HepG2 (cell line): ENCODE results near the gene PSMC5. TPM values are rescaled to one million over a fixed set of nuclear protein-coding genes. Genes with fewer than 3 reads are reported as not detected.

Experiments used
- ATF7-NPFF ChIP-seq: sonication (generic); formaldehyde crosslinking; IDR thresholded peaks from 2 replicates; pipeline ENCODE4 v1.8.1; 2023; ENCODE audit warnings: mild to moderate bottlenecking, low read depth, missing genetic modification reagents, moderate library complexity
- ISL2 ChIP-seq: sonication (generic); formaldehyde crosslinking; IDR thresholded peaks from 2 replicates; pipeline ENCODE4 v1.5.0; 2020; ENCODE audit warnings: missing genetic modification reagents
- PHF20 ChIP-seq: sonication (generic); formaldehyde crosslinking; IDR thresholded peaks from 2 replicates; pipeline ENCODE4 v1.5.0; 2020; ENCODE audit warnings: mild to moderate bottlenecking, missing genetic modification reagents
- SMAD9 ChIP-seq: sonication (generic); formaldehyde crosslinking; IDR thresholded peaks from 2 replicates; pipeline ENCODE4 v1.5.1; 2020; ENCODE audit warnings: mild to moderate bottlenecking, missing genetic modification reagents
- SOX6 ChIP-seq, 2 experiments: fragments of 450-650 bp in 1 of 2; sonication (generic) in 1 of 2; formaldehyde crosslinking in 1 of 2; IDR thresholded peaks; 2 replicates each; pipeline versions ENCODE4 v1.4.0 to v1.6.1; 2017 to 2020; ENCODE audit warnings: antibody characterized with exemption in 1 of 2, mild to moderate bottlenecking in 1 of 2, missing genetic modification reagents in 1 of 2
- SP4 ChIP-seq: sonication (generic); formaldehyde crosslinking; IDR thresholded peaks from 2 replicates; pipeline ENCODE4 v1.8.1; 2023; ENCODE audit warnings: mild to moderate bottlenecking, missing genetic modification reagents
- SRF ChIP-seq: IDR thresholded peaks from 2 replicates; pipeline ENCODE4 v1.6.1; 2011; ENCODE audit warnings: mild to moderate bottlenecking, low read depth, low read length, moderate library complexity
- SRY ChIP-seq: sonication (generic); formaldehyde crosslinking; IDR thresholded peaks from 2 replicates; pipeline ENCODE4 v1.8.0; 2022; ENCODE audit warnings: mild to moderate bottlenecking, missing genetic modification reagents
- TARDBP ChIP-seq: sonication (generic); formaldehyde crosslinking; IDR thresholded peaks from 2 replicates; pipeline ENCODE4 v1.8.0; 2022; ENCODE audit warnings: mild to moderate bottlenecking, missing genetic modification reagents
- TGIF2 ChIP-seq: IDR thresholded peaks from 2 replicates; pipeline ENCODE4 v1.6.1; 2016; ENCODE audit warnings: control low read depth, missing compliant biosample characterization
- XBP1 ChIP-seq: sonication (generic); formaldehyde crosslinking; IDR thresholded peaks from 2 replicates; pipeline ENCODE4 v1.5.0; 2020; ENCODE audit warnings: missing genetic modification reagents
- YY1 ChIP-seq: IDR thresholded peaks from 2 replicates; pipeline ENCODE4 v1.6.1; 2011; ENCODE audit warnings: low read length, low read depth, moderate library complexity, mild to moderate bottlenecking; ENCODE audit not compliant: insufficient read depth, insufficient replicate concordance
- ZFY ChIP-seq: sonication (generic); formaldehyde crosslinking; IDR thresholded peaks from 2 replicates; pipeline ENCODE4 v1.4.0; 2020; ENCODE audit warnings: missing genetic modification reagents
- ZNF44 ChIP-seq: sonication (generic); formaldehyde crosslinking; IDR thresholded peaks from 2 replicates; pipeline ENCODE4 v1.5.1; 2020; ENCODE audit warnings: mild to moderate bottlenecking, missing genetic modification reagents
- ZNF543 ChIP-seq: sonication (generic); formaldehyde crosslinking; IDR thresholded peaks from 2 replicates; pipeline ENCODE4 v1.4.0; 2020; ENCODE audit warnings: mild to moderate bottlenecking, missing genetic modification reagents
- ZNF547 ChIP-seq: sonication (generic); formaldehyde crosslinking; IDR thresholded peaks from 2 replicates; pipeline ENCODE4 v1.5.1; 2020; ENCODE audit warnings: mild to moderate bottlenecking, missing genetic modification reagents
- ZNF747 ChIP-seq: sonication (generic); formaldehyde crosslinking; IDR thresholded peaks from 2 replicates; pipeline ENCODE4 v1.8.1; 2023; ENCODE audit warnings: missing genetic modification reagents, mild to moderate bottlenecking, borderline replicate concordance
- ZNF776 ChIP-seq: sonication (generic); formaldehyde crosslinking; IDR thresholded peaks from 2 replicates; pipeline ENCODE4 v1.4.0; 2020; ENCODE audit warnings: mild to moderate bottlenecking, missing genetic modification reagents
- ZNF788 ChIP-seq: sonication (generic); formaldehyde crosslinking; IDR thresholded peaks from 2 replicates; pipeline ENCODE4 v1.5.0; 2020; ENCODE audit warnings: mild to moderate bottlenecking, missing genetic modification reagents, borderline replicate concordance
- polyA plus RNA-seq, 8 experiments: library from polyadenylated mRNA; depleted of rRNA in 3 of 8; stranded (reverse) in 7 of 8; unstranded in 1 of 8; fragments of >200 nt; fragmentation: Illumina TruSeq in 4 of 8; extraction: Trizol in 4 of 8; gene quantifications; 2 replicates each; pipeline versions ENCODE4 v1.2.1 to v1.2.3, GENCODE V29; 2011 to 2016; ENCODE audit warnings: low read depth in 4 of 8, missing spikeins in 1 of 8, mixed read lengths in 1 of 8; ENCODE audit not compliant: insufficient read depth in 1 of 8
- total RNA-seq, 5 experiments: library from RNA; depleted of rRNA; stranded (reverse); fragments of >200 nt; fragmentation: Illumina TruSeq; extraction: Trizol; gene quantifications; 2 replicates each; pipeline ENCODE4 v1.2.3, GENCODE V29; 2016; ENCODE audit warnings: low read depth in 1 of 5
- TF ChIP-seq, protein P1 (sequence below): sonication (generic); formaldehyde crosslinking; IDR thresholded peaks from 2 replicates; pipeline ENCODE4 v1.8.0; 2022; ENCODE audit warnings: missing genetic modification reagents, mild to moderate bottlenecking, inconsistent platforms, borderline replicate concordance
- TF ChIP-seq, protein P2 (sequence below): IDR thresholded peaks from 2 replicates; pipeline ENCODE4 v1.6.1; 2016; ENCODE audit warnings: mild to moderate bottlenecking, missing biosample characterization, missing genetic modification reagents
- TF ChIP-seq, protein P3 (sequence below): sonication (generic); formaldehyde crosslinking; IDR thresholded peaks from 2 replicates; pipeline ENCODE4 v1.4.0; 2020; ENCODE audit warnings: missing genetic modification reagents
- TF ChIP-seq, protein P4 (sequence below): sonication (generic); formaldehyde crosslinking; conservative IDR thresholded peaks from 2 replicates; pipeline ENCODE4 v1.4.0; 2020; ENCODE audit warnings: missing genetic modification reagents

Gene PSMC5
- total and polyA plus RNA-seq, 2 of the 13 experiments (the other 11 are each of a cell fraction or from before 2014, with no cell fraction given), result 35.3 to 128 TPM

DNA sequence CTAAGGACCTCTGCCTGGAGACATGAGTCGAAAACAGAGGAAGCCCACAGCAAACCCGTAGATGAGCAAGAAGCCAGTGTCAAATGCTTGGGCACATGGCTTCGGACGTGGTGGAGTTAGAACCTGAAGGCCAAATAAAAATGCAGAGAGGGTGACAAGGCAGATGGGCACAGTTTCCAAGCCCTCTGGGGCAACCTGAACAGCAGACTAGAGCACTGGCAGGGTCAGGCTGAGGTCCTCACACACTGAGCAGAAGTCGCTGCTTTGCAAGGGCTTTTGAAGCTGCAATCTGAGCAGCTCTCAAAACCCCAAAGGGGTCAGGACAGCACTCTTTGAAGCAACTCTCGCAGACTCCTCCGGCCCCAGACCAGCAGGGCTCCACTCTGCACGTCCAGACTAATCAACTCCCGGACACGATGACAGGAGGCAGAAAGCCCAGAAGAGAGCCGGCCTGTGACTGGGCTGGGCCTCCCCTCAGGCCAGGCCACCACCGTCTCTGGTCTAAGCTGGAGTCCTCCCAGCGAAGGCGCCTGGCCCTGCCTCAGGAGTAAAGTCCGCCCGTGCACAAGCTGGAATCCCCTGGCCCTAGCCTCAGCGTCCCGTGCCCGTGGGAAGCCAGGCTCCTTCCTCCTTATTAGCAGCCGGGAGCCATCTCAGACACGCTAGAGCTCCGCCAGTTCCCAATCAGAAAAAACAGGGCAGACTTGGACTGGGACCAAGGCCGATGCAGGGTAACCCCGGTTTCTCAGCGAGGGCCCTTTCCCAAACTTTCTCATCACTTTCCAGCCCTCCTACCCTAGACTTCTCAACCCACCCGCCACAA is 14.3 kb downstream of the PSMC5 start (continued):
- TF ChIP-seq, protein P1, sequence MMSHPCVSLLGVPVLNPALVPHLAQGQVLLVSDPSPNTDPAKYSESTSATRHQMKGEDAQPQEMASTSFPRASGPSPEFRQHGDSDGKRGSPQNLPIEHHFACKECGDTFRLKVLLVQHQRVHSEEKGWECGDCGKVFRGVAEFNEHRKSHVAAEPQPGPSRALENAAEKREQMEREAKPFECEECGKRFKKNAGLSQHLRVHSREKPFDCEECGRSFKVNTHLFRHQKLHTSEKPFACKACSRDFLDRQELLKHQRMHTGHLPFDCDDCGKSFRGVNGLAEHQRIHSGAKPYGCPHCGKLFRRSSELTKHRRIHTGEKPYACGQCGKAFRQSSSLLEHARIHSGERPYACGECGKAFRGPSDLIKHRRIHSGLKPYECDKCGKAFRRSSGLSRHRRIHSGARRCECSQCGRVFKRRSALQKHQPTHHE, result no peak
- TF ChIP-seq, protein P2, sequence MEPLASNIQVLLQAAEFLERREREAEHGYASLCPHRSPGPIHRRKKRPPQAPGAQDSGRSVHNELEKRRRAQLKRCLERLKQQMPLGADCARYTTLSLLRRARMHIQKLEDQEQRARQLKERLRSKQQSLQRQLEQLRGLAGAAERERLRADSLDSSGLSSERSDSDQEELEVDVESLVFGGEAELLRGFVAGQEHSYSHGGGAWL (CRISPR knock-in tag), result no peak
- 0 out of 2 replicates have a peak, but pooled peaks have one; percentile 41 for TF ChIP-seq ZNF547 (CRISPR knock-in tag)
- 0 out of 2 replicates have a peak, but pooled peaks have one; percentile 34 for TF ChIP-seq SRY (CRISPR knock-in tag)
- TF ChIP-seq ATF7-NPFF (CRISPR knock-in tag), result no peak
- TF ChIP-seq, protein P3, sequence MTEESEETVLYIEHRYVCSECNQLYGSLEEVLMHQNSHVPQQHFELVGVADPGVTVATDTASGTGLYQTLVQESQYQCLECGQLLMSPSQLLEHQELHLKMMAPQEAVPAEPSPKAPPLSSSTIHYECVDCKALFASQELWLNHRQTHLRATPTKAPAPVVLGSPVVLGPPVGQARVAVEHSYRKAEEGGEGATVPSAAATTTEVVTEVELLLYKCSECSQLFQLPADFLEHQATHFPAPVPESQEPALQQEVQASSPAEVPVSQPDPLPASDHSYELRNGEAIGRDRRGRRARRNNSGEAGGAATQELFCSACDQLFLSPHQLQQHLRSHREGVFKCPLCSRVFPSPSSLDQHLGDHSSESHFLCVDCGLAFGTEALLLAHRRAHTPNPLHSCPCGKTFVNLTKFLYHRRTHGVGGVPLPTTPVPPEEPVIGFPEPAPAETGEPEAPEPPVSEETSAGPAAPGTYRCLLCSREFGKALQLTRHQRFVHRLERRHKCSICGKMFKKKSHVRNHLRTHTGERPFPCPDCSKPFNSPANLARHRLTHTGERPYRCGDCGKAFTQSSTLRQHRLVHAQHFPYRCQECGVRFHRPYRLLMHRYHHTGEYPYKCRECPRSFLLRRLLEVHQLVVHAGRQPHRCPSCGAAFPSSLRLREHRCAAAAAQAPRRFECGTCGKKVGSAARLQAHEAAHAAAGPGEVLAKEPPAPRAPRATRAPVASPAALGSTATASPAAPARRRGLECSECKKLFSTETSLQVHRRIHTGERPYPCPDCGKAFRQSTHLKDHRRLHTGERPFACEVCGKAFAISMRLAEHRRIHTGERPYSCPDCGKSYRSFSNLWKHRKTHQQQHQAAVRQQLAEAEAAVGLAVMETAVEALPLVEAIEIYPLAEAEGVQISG, result peak; percentile 57
- TF ChIP-seq ZNF776 (CRISPR knock-in tag), result peak; percentile 25; the same call in 1 of the 2 replicates
- no peak for TF ChIP-seq SOX6 (IDR thresholded peaks at IDR 0.05)
- TF ChIP-seq SOX6 (CRISPR knock-in tag; IDR thresholded peaks at IDR 0.05), result no peak
- 0 out of 2 replicates have a peak, but pooled peaks have one; percentile 13 for TF ChIP-seq XBP1
- TF ChIP-seq ZNF747 (CRISPR knock-in tag), result peak; percentile 69; the same call in 1 of the 2 replicates
- TF ChIP-seq TGIF2, result peak; percentile 37
- TF ChIP-seq ISL2 (CRISPR knock-in tag), result 0 out of 2 replicates have a peak, but pooled peaks have one; percentile 11
- TF ChIP-seq SMAD9 (CRISPR knock-in tag), result no peak
- peak; percentile 28; the same call in 1 of the 2 replicates for TF ChIP-seq ZNF543
- TF ChIP-seq ZNF788 (CRISPR knock-in tag), result peak; percentile 66; the same call in 1 of the 2 replicates
- TF ChIP-seq TARDBP (CRISPR knock-in tag), result 0 out of 2 replicates have a peak, but pooled peaks have one; percentile 21
- TF ChIP-seq, protein P4, sequence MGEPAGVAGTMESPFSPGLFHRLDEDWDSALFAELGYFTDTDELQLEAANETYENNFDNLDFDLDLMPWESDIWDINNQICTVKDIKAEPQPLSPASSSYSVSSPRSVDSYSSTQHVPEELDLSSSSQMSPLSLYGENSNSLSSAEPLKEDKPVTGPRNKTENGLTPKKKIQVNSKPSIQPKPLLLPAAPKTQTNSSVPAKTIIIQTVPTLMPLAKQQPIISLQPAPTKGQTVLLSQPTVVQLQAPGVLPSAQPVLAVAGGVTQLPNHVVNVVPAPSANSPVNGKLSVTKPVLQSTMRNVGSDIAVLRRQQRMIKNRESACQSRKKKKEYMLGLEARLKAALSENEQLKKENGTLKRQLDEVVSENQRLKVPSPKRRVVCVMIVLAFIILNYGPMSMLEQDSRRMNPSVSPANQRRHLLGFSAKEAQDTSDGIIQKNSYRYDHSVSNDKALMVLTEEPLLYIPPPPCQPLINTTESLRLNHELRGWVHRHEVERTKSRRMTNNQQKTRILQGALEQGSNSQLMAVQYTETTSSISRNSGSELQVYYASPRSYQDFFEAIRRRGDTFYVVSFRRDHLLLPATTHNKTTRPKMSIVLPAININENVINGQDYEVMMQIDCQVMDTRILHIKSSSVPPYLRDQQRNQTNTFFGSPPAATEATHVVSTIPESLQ (CRISPR knock-in tag), result no peak
- TF ChIP-seq ZFY, result peak; percentile 62
- TF ChIP-seq ZNF44 (CRISPR knock-in tag), result peak; percentile 68; the same call in 1 of the 2 replicates
- no peak for TF ChIP-seq SRF
- TF ChIP-seq PHF20, result peak; percentile 18; the same call in 1 of the 2 replicates
- peak; percentile 63; the same call in 1 of the 2 replicates for TF ChIP-seq SP4 (CRISPR knock-in tag)
- no peak for TF ChIP-seq YY1
